Nephron (organoid): ENCODE results near the gene PCSK2.
"Not testable (repeated sequence)": the region's sequence is repeated elsewhere in the genome, so short reads cannot be mapped to it uniquely, and the experiment has no call there.

Experiments used
- H3K27ac Mint-ChIP-seq, 3 experiments: 2 replicates each; pipeline ENCODE4 v1.8.0; 2020; ENCODE audit warnings: mixed read lengths in 3 of 3, mild to moderate bottlenecking in 2 of 3, moderate library complexity in 1 of 3
- H3K27me3 Mint-ChIP-seq: 2 replicates; pipeline ENCODE4 v1.8.0; 2021; ENCODE audit warnings: low read depth, mild to moderate bottlenecking, moderate library complexity, mixed read lengths
- H3K36me3 Mint-ChIP-seq: 2 replicates; pipeline ENCODE4 v1.8.0; 2020; ENCODE audit warnings: low read depth, mixed read lengths
- H3K4me1 Mint-ChIP-seq: 2 replicates; pipeline ENCODE4 v1.8.0; 2020; ENCODE audit warnings: mixed read lengths
- H3K4me3 Mint-ChIP-seq, 3 experiments: 2 replicates each; pipeline ENCODE4 v1.8.0; 2020; ENCODE audit warnings: mild to moderate bottlenecking in 3 of 3, mixed read lengths in 3 of 3, moderate library complexity in 2 of 3
- H3K9me3 Mint-ChIP-seq: 2 replicates; pipeline ENCODE4 v1.8.0; 2020; ENCODE audit warnings: mixed read lengths
- TF ChIP-seq, protein P1 (sequence below), 3 experiments: fragments of 200-600 bp; sonication (generic); IDR thresholded peaks; one replicate each; pipeline ENCODE4 v1.5.0; 2021; ENCODE audit warnings: antibody characterized with exemption in 3 of 3; ENCODE audit not compliant: unreplicated experiment in 3 of 3

PCSK2 gene

DNA sequence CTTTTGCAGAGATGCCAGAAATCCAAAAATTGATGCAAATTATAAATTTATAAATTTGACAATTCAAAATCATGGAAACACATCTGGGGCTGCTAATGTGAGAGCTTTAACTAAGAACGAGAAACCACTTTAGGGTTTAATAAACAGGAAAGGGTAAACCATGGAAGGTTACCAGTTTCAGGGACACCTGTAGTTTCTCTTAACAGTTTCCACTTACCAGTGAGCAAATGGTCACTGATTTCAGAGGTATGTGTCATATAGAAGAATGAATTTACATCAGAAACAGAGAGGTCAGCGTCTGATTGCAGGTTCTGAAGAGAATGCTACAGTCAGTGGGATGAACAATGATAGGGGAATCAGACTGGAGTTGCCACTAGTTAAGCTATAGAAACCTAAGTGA, 24.8 kb upstream of the PCSK2 start:
- Mint-ChIP-seq H3K4me3 (no peak overlapping the region), H3K36me3 (no peaks in the 10 kb centered on the region), H3K9me3 (no peaks in the 10 kb centered on the region), H3K4me1 (no peaks in the 10 kb centered on the region), H3K27me3 (peaks cover 30% of the 10 kb centered on the region), H3K27ac (no peak overlapping the region)
- TF ChIP-seq, protein P1, sequence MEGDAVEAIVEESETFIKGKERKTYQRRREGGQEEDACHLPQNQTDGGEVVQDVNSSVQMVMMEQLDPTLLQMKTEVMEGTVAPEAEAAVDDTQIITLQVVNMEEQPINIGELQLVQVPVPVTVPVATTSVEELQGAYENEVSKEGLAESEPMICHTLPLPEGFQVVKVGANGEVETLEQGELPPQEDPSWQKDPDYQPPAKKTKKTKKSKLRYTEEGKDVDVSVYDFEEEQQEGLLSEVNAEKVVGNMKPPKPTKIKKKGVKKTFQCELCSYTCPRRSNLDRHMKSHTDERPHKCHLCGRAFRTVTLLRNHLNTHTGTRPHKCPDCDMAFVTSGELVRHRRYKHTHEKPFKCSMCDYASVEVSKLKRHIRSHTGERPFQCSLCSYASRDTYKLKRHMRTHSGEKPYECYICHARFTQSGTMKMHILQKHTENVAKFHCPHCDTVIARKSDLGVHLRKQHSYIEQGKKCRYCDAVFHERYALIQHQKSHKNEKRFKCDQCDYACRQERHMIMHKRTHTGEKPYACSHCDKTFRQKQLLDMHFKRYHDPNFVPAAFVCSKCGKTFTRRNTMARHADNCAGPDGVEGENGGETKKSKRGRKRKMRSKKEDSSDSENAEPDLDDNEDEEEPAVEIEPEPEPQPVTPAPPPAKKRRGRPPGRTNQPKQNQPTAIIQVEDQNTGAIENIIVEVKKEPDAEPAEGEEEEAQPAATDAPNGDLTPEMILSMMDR (IDR thresholded peaks at IDR 0.05; ENCODE audit: unreplicated experiment in 3 of 3) = no peak

DNA sequence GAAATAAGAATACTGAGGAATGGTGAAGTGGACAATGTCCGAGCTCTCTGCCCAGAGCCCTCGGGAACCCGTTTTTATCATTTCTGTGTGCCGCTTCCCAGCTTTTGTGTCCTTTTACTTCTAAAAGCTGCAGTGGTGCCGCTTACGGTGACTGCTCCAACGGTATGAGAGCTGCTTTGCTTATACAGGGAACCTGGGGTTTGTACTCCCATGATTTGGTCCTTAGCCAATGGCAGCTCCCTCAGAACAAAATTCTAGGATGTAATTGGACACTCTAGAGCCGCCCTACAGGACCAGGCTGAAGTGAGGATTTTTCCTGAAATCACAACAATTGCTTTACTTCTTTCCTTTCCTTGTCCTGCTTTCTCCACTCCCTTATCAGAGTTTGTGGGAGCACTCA, 24.2 kb upstream of the PCSK2 start:
- peaks cover 30% of the 10 kb centered on the region for H3K27me3 Mint-ChIP-seq
- H3K36me3 Mint-ChIP-seq = no peaks in the 10 kb centered on the region
- no peak overlapping the region for H3K27ac Mint-ChIP-seq
- H3K4me3 Mint-ChIP-seq = peak overlapping the region in 2 of 3 experiments; percentile 16 to 21
- no peaks in the 10 kb centered on the region for H3K9me3 Mint-ChIP-seq
- H3K4me1 Mint-ChIP-seq = no peaks in the 10 kb centered on the region
- TF ChIP-seq, protein P1 (IDR thresholded peaks at IDR 0.05; ENCODE audit: unreplicated experiment in 3 of 3) = no peak

DNA sequence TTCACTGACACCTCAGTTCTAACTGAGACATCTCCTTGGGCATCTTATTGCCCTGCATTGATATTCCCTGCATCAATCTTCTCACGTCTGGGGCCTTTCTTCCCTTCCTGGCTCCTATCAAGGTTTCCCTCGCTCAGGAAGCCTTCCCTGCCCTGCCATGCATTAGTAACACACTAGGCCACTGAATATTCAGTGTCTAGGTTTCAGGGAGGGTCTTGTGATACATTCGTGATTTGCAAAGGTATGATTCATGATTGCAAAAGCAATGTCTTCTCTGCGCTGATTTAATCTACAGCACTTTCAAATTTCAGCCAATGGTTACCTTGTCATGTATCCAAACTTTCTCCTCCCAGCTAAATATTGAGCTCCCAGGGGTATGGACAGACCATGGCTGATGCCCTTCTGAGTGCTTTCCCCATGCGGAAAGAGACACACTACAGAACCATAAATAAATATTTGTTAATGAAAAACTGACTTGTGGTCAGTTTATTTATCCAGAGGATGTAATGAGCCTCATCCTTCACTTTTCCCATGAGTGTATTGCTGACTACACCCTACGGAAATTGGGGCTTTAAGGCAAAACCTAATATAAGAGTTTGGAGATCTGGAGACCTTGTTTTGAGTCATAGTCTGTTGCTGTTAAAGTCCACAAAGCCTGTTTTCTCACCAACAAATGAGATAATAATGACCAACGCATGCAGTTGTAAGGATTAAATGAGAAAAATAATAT, 21.6 kb upstream of the PCSK2 start:
- TF ChIP-seq, protein P1 (IDR thresholded peaks at IDR 0.05; ENCODE audit: unreplicated experiment in 3 of 3) = no peak

DNA sequence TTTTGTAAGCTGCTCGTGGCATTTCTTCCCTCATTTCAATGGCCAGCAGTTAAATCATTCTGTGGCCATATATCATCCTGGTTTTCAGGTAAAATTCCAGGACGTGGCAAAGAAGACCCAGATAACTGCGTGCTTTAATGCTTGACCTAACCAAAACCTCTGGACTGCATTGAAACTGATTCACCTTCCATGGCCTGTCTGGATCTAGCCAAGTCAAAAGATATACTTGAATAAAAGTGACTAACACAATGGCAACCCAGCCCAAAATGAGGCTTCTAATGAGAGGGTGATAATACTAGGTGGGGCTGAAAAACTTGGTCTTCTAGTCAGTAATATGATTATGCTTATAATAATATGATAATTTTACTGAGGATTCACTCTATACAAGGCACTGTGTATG, 16.5 kb upstream of the PCSK2 start:
- TF ChIP-seq, protein P1 (IDR thresholded peaks at IDR 0.05; ENCODE audit: unreplicated experiment in 3 of 3) = no peak
- no peaks in the 10 kb centered on the region for H3K36me3 Mint-ChIP-seq
- H3K27me3 Mint-ChIP-seq = peaks cover 18% of the 10 kb centered on the region
- H3K27ac Mint-ChIP-seq = no peak overlapping the region
- no peaks in the 10 kb centered on the region for H3K9me3 Mint-ChIP-seq
- H3K4me1 Mint-ChIP-seq = no peaks in the 10 kb centered on the region
- no peak overlapping the region for H3K4me3 Mint-ChIP-seq

More for the DNA sequence above, 21.6 kb upstream of the PCSK2 start:
- Mint-ChIP-seq H3K27ac (no peak overlapping the region), H3K27me3 (peaks cover 23% of the 10 kb centered on the region), H3K9me3 (no peaks in the 10 kb centered on the region), H3K4me1 (no peaks in the 10 kb centered on the region), H3K36me3 (no peaks in the 10 kb centered on the region), H3K4me3 (no peak overlapping the region)

DNA sequence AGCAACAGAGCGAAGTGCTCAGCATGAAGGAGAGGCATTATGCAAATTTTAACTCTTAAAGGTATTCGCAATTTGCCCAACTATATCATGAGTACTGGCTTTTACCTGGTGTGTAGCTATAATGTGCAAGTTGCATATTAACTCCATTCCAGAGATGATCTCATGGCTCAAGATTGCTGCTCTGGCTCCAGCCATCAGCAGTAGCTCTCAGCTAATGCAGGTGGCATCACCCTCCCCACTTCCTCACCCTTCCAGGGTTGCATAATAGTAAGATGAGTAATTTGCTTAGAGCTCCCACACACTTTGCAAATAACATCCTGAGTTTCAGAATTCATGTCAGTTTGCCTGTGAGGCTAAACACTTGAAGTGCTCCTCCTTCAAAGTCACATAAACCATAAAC, 15.9 kb upstream of the PCSK2 start:
- no peak overlapping the region for H3K27ac Mint-ChIP-seq
- H3K9me3 Mint-ChIP-seq = no peaks in the 10 kb centered on the region
- no peaks in the 10 kb centered on the region for H3K36me3 Mint-ChIP-seq
- no peak overlapping the region for H3K4me3 Mint-ChIP-seq
- H3K27me3 Mint-ChIP-seq = peaks cover 20% of the 10 kb centered on the region
- TF ChIP-seq, protein P1 (IDR thresholded peaks at IDR 0.05; ENCODE audit: unreplicated experiment in 3 of 3) = no peak
- H3K4me1 Mint-ChIP-seq = no peaks in the 10 kb centered on the region

DNA sequence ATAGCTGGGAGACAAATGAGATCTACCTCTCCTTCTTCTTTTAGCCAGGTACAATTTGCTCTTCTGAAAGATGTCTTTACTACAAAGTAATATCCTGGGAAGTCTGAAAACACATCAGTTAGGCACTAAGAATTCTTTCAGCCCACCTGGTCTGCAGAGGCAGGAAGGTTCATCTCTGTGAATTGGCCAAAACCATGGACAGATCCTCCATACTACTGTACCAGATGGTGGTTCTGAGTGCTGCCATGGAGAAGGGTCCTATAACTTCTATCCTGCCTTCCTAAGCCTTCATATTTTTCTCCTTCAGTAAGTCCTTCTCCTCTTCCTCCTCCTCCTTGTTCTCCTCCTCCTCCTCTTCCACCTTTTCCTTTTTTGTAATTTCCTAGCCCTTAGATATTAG, 11.7 kb upstream of the PCSK2 start:
- Mint-ChIP-seq H3K4me1 (no peaks in the 10 kb centered on the region), H3K4me3 (no peak overlapping the region), H3K27me3 (peaks cover 15% of the 10 kb centered on the region), H3K9me3 (no peaks in the 10 kb centered on the region), H3K27ac (no peak overlapping the region), H3K36me3 (no peaks in the 10 kb centered on the region)
- TF ChIP-seq, protein P1 (IDR thresholded peaks at IDR 0.05; ENCODE audit: unreplicated experiment in 3 of 3) = no peak

DNA sequence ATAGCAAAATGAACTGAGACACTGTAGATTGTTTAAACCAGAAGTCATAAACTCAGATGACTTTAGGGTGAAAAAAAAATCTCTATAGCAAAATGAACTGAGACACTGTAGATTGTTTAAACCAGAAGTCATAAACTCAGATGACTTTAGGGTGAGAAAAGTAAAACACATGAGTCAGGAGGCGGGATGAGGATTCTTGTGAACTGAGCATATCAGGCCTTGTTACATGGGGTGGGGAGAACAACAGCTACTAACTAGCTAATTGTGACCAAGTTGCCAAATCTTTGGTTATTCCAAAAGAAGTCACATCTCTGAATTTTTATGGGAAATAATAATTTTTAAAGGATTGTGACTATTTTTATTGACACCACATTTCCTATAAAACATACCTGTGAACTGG, 7.0 kb upstream of the PCSK2 start:
- not testable (repeated sequence) for H3K9me3 Mint-ChIP-seq, H3K4me3 Mint-ChIP-seq, H3K4me1 Mint-ChIP-seq, H3K27ac Mint-ChIP-seq, H3K36me3 Mint-ChIP-seq
- peaks cover 42% of the 10 kb centered on the region for H3K27me3 Mint-ChIP-seq
